Mucosa of descending colon (tissue), 3 donors: Measurements from ENCODE around the gene CACNA1C. TPM values are rescaled to one million over a fixed set of nuclear protein-coding genes. Genes with fewer than 3 reads are reported as not detected.

ENCODE experiments used
- ATAC-seq: fragments of 200-7000 bp; cut with Tn5 transposase; one replicate; pipeline ENCODE4 v1.9.1; 2020; ENCODE audit warnings: mild to moderate bottlenecking, moderate library complexity
- DNase-seq, 3 donors: peaks; one replicate each; pipeline ENCODE4 v3.0.0-alpha.2; 2020
- H3K36me3 ChIP-seq: fragments of 200-600 bp; one replicate; pipeline ENCODE4 v1.8.0; 2021; ENCODE audit warnings: low read depth, mild to moderate bottlenecking
- H3K4me1 ChIP-seq: fragments of 200-600 bp; one replicate; pipeline ENCODE4 v1.8.0; 2021; ENCODE audit warnings: low read depth, mild to moderate bottlenecking
- H3K4me3 ChIP-seq: fragments of 200-600 bp; one replicate; pipeline ENCODE4 v1.8.0; 2021; ENCODE audit warnings: mild to moderate bottlenecking
- H3K9me3 ChIP-seq: fragments of 200-600 bp; one replicate; pipeline ENCODE4 v1.8.0; 2021; ENCODE audit warnings: mild to moderate bottlenecking
- intact Hi-C, 2 donors: fragments of 100-400 bp; cut with DNase I in 1 of 2; cut with micrococcal nuclease in 1 of 2; formaldehyde crosslinking; loops; one replicate each; pipeline versions ENCODE4 v1.11.0 to v1.11.1; 2022; cut with DNase I, micrococcal nuclease
- total RNA-seq, 3 donors: library from RNA; stranded (reverse); fragmentation: NEBNext Ultra II Directional in 2 of 3; extraction: Animal tissue kit (Norgen Biotek cat#: 25700) in 2 of 3; gene quantifications; one replicate each; pipeline versions ENCODE4 v1.2.1 to v1.2.4, GENCODE V29; 2021 to 2023
- TF ChIP-seq, protein P1 (sequence below): fragments of 200-600 bp; IDR thresholded peaks from one replicate; pipeline ENCODE4 v1.8.0; 2022; ENCODE audit warnings: antibody characterized with exemption, mild to moderate bottlenecking
- donor health status: DM: no; HTN: no; CAD: no; lungs with moderate emphysema.
- donor health status: DM: no; HTN: no; CAD: no.
- donor health status: DM: no; HTN: yes; CAD: no.

CACNA1C gene
- total RNA-seq, 3 donors from 2014 or later: 5.5 to 89.4 (median 9.2) TPM

GRCh38 chr12:2108166-2108565, 55.4 kb downstream of the CACNA1C start:
- intact Hi-C loops: no loop called here
- TF ChIP-seq, protein P1, sequence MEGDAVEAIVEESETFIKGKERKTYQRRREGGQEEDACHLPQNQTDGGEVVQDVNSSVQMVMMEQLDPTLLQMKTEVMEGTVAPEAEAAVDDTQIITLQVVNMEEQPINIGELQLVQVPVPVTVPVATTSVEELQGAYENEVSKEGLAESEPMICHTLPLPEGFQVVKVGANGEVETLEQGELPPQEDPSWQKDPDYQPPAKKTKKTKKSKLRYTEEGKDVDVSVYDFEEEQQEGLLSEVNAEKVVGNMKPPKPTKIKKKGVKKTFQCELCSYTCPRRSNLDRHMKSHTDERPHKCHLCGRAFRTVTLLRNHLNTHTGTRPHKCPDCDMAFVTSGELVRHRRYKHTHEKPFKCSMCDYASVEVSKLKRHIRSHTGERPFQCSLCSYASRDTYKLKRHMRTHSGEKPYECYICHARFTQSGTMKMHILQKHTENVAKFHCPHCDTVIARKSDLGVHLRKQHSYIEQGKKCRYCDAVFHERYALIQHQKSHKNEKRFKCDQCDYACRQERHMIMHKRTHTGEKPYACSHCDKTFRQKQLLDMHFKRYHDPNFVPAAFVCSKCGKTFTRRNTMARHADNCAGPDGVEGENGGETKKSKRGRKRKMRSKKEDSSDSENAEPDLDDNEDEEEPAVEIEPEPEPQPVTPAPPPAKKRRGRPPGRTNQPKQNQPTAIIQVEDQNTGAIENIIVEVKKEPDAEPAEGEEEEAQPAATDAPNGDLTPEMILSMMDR: no peak
- no peaks in the 10 kb centered on the region for H3K36me3 ChIP-seq
- H3K4me3 ChIP-seq: no peak overlapping the region
- ATAC-seq (no peak), DNase-seq (no peak)
- no peaks in the 10 kb centered on the region for H3K4me1 ChIP-seq
- no peaks in the 10 kb centered on the region for H3K9me3 ChIP-seq

DNA sequence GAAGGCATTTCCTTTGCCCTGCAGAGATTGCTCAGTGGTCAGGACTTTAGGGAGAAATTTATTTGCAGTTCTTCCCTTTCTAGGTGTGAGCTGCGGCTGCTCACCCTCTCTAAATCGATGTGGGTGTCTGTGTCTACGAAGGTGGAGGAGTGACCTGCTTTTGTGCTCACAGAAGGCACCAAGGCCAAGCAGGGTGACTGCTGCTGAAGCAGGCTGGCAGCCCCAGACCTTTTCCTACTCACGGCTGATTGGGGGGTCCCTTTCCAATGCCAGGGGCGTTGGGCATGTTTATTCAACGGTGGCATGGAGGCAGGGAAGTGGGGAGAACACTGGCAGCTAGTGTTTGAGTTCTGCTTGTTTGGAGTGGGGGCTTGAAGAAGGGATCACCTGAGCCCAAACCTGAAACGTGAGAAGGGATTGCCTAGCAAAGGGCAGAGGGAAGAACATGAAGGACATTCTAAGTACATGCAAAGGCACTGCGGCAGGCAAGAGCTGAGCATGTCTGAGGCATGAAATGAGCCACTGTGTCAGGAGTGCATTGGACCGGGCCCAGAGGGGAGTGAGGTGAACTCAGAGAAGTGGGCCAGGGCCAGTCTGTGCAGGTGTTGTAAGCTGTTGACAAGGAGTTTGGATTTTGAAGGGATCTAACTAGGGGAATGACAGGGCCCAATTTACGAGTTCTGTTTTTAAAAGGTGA, 56.3 kb downstream of the CACNA1C start:
- no peak for ATAC-seq
- TF ChIP-seq, protein P1: no peak
- no peaks in the 10 kb centered on the region for H3K36me3 ChIP-seq
- no peak for DNase-seq
- H3K9me3 ChIP-seq: no peaks in the 10 kb centered on the region
- no peak overlapping the region for H3K4me3 ChIP-seq
- intact Hi-C loops: no loop called here
- H3K4me1 ChIP-seq: no peaks in the 10 kb centered on the region

DNA sequence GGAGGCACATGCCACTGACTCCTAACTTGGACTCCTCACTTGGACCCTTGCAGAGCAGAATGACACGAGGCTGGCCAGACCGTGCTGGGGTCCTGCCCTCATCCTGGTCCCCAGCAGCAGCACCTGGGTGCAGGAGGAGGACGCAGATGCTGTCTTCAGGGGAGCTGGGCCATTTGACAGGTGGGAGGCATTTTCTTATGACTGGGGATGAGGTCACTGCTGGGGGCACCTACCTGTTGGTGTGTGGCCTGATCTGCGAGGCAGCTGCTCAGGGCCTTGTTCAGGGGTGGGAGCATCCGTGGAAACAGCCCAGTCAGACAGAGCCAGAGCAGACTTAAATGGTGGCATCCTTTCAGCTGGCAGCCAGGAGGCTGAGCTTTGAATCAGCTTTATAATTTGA, 57.3 kb downstream of the CACNA1C start:
- H3K4me1 ChIP-seq: no peaks in the 10 kb centered on the region
- TF ChIP-seq, protein P1: no peak
- H3K9me3 ChIP-seq: no peaks in the 10 kb centered on the region
- intact Hi-C loops: no loop called here
- DNase-seq (no peak), ATAC-seq (no peak)
- H3K4me3 ChIP-seq: no peak overlapping the region
- no peaks in the 10 kb centered on the region for H3K36me3 ChIP-seq

- ATAC-seq (peak; percentile 43), DNase-seq (peak in 1 of 3 donors; percentile 52)
- H3K4me3 ChIP-seq: no peak overlapping the region
- TF ChIP-seq, protein P1: no peak
- no peaks in the 10 kb centered on the region for H3K4me1 ChIP-seq
- no peaks in the 10 kb centered on the region for H3K9me3 ChIP-seq
- intact Hi-C loops: no loop called here
- no peaks in the 10 kb centered on the region for H3K36me3 ChIP-seq
Measured at GRCh38 chr12:2110849-2111566, 58.2 kb downstream of the CACNA1C start.

DNA sequence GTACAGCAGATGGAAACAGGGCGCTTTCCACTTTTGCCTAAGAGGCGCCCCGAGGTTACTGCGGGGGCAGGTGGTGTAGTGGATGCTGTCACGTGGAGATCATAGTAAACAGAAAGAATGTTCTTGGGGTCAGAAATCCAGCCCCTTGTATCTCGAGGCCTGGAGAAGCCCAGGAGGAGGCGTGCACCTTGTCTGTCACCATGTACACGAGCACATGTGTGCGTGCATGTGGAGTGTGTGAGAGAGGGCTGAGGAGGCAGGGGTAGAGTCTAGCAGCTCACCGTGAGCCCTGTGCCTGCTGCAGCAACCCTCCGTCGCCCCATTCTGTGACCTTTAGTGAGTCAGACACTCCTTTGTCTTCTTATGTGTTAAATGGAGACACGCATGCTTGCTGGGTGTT, 59.0 kb downstream of the CACNA1C start:
- intact Hi-C loops: no loop called here
- no peak for DNase-seq
- H3K4me3 ChIP-seq: no peak overlapping the region
- no peaks in the 10 kb centered on the region for H3K4me1 ChIP-seq
- H3K9me3 ChIP-seq: no peaks in the 10 kb centered on the region
- TF ChIP-seq, protein P1: no peak
- no peak for ATAC-seq
- no peaks in the 10 kb centered on the region for H3K36me3 ChIP-seq
